Non-pigmented ciliary epithelial cell (primary cell): ENCODE measurements around the gene PHACTR3.
"Not testable (repeated sequence)": the region's sequence is repeated elsewhere in the genome, so short reads cannot be mapped to it uniquely, and the experiment has no call there.

Source experiments
- DNase-seq: peaks from one replicate; pipeline ENCODE4 v3.0.0-alpha.2; 2010; ENCODE audit warnings: low read depth

Gene PHACTR3

DNA sequence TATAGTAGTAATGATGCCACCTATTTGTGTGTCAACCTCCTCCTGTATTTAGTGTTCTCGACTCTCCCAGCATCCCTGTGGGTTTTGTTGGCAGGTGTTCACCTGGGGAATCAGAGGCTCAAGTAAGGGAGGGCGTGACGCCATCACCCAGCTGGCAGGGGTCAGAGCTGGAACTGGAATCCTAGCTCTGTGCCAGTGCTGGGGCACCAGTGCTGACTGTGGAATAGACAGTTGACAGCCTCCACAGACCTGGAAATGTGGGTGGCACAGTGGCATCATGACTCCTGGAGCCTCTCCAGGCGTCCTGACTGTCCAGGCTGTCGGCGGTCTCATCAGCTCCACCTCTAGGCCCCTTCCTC is 226.3 kb downstream of the PHACTR3 start:
- DNase-seq, result no peak

- no peak for DNase-seq
Observed at GRCh38 chr20:59831024-59831915, 226.9 kb downstream of the PHACTR3 start.

GRCh38 chr20:59831916-59832270 is 227.6 kb downstream of the PHACTR3 start:
- no peak for DNase-seq

DNA sequence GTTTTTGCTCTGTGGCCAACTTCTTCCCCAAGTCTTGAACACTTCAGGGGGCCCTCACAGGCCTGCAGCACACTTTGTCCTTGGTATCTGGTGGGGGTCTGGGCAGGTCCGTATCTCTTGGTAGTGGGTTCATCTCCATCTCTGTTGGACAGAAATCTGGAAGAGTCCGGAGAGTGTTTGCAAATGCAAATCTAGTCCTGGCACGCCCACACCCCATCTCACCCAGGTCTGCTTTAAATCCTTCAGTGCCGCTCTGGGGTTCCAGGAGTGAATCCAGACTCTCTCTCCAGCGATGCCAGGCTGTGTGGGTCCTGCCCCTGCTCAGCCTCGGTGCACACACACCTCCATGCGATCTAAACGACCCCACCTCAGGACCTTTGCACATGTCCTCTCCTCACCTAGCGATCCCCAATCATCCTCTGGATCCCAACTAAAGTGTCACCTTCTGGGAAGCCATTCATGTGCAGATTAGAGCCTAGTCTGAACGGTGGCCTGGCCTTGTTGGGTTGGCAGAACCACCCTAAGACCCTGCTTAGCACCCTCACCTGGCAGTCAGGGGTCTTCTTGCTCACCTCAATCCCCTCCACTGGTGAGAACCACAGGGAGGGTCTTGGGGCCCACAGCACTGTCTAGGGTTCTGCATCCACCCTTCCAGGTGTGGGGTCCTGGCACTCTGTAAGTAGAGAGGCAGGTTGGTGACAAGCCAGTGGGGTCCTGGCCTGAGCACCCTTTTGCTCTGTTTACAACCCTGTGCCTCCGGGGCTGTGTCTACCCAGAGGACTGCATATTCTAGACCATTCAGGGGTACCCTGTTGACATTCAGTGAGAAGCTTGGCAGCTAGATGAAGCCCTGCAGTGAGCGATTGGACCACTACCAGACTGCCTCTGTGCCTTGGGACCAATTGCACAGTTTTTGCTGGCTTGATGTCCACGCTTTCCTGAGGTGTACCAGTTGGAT is 228.3 kb downstream of the PHACTR3 start:
- no peak for DNase-seq

GRCh38 chr20:59835057-59835447 is 230.7 kb downstream of the PHACTR3 start:
- DNase-seq, result no peak

DNA sequence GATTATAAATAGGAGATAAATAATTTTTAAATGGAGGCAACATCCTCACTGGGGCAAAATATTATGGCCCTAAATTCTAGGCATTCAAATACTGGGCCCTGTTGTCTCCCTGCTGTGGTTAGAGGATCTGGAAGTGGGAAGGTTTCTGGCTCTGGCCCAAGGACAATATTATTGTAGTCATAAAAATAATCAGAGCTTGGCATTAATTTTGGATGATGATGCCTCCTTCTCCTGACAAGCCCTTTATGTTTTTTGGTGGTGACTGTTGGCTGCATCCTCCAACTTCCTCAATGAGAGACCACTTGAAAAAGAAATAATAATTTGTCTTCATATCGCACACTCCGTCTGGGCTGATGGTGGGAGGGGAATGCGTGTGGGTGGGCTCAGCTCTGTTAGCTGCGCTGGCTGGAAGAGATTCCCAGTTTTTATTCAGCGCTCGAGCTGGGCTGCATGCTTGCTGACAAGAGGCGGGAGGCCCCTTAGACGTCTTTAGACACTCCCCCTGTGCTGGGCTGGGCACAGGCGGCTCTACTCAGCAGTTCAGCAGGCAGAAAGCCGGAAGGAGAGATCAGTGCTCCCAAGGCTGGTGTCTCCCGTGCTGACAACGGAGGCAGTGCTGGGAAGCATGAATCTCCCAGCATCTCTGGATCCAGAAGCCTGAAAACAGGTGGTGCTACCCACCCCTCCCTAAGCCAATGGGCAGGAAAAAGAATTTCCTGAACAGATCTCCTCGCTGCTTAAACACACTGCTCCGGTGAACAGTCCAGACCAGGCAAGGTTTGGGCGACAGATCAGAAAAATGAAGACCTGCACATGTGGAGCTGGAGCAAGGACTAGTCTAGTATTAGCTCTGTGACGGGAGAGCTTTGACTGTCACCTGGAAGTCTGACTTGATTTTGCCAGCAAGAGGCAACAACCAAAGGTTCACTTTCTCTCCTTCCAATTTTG is 231.4 kb downstream of the PHACTR3 start:
- no peak for DNase-seq

GRCh38 chr20:59836767-59837166 is 232.4 kb downstream of the PHACTR3 start:
- DNase-seq, result no peak

GRCh38 chr20:59837623-59838394 is 233.5 kb downstream of the PHACTR3 start:
- no peak for DNase-seq

DNA sequence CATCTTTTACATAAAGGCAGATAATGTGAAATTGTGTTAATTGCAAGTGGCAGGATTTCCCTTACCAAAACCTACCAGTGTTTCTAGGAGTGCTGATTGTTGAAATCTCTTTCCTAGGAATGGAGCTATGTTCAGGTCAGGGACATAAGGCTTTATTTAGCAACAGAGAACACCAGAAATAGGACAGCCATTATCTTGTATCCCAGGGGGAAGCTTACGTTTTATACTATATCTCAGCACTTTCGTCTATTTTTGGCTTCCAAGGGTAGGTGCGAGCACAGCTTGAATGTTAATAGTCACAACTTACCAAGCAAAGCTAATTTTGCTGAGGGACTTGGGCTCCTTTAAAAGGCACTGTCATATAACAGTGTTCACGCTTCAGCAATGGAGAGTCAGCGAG is 235.1 kb downstream of the PHACTR3 start:
- DNase-seq, result no peak

- DNase-seq, result no peak
Observed at GRCh38 chr20:59845472-59845871, 241.1 kb downstream of the PHACTR3 start.

DNA sequence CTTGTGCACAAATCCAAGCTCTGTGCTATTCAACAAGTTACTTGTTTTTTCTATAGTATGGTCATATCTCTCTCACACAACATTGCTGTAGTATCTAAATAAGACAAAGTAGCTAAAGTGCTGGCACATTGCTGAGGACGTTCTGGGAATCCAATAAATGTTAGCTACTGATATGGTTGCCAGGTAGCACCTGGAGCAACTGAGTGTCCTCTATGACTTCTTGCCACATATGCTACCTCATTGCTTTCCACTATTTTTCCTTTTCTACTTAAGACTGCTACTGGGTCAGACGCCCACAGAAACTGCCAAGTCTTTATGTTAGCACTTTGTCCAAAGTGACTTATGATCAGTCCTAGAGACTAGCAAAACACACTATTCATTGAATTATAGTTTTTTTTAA is 243.8 kb downstream of the PHACTR3 start:
- DNase-seq, result no peak

DNA sequence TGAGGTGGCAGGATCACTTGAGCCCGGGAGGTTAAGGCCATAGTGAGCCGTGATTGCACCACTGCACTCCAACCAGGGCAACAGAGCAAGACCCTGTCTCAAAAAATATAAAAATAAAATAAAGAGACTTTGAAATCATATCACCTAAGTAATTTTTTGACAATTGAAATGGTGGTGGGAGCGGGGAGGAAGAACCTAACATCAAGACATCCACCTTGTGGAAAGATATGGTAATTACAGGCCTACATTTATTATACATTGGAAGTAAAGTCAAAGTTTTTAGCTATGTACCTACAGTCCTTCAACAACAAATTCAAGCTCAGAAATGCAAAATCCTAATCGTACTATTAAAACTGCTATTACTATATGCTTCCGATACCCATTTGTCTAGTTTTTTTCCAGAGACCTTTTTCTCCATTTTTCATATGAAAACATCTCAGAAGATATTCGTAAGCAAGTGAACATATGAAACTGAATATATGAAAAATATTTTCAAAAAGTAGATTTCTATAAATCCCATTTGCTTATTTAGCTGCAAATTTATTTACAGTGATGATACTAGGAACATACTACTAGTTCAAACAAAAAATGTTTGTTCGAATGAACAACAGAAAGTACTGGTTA is 245.8 kb downstream of the PHACTR3 start:
- no peak for DNase-seq

GRCh38 chr20:59856526-59856925 is 252.2 kb downstream of the PHACTR3 start:
- not testable (repeated sequence) for DNase-seq

- DNase-seq, result not testable (repeated sequence)
Observed at GRCh38 chr20:59856941-59857340, 252.6 kb downstream of the PHACTR3 start.

DNA sequence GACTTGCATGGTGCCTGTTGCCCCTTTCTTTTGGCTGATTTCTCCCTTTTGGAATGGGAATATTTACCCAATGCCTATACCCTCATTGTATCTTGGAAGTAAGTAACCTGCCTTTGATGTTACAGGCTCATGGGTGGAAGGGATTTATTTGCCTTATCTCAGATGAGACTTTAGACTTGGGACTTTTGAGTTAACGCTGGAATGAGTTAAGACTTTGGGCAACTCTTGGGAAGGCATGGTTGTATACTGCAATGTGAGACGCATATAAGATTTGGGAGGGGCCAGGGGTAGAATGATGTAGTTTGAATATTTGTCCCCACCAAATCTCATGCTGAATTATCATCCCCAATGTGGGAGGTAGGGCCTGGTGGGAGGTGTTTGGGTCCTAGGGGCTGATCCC is 253.6 kb downstream of the PHACTR3 start:
- DNase-seq, result no peak

- no peak for DNase-seq
Observed at GRCh38 chr20:59858425-59858824, 254.1 kb downstream of the PHACTR3 start.

DNA sequence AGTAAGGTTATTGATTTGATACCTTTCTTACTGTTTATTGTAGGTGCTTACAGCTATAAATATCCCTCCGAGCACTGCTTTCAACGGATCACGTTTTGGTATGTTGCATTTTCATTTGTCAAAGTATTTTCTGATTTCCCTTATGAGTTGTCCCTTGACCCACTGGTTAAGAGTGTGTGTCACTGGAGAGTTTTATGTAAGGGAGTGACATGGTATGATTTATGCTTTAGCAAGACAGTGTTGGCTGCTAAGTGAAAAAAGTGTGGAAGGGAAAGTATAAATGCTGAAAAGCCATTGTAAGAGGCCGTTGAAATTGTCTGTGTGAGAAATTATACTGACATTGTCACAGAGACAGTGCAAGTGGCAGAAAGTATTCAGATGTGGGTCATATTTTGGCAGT is 257.1 kb downstream of the PHACTR3 start:
- DNase-seq, result no peak

- DNase-seq, result no peak
Observed at GRCh38 chr20:59863058-59863457, 258.7 kb downstream of the PHACTR3 start.

GRCh38 chr20:59864726-59865125 is 260.4 kb downstream of the PHACTR3 start:
- no peak for DNase-seq

DNA sequence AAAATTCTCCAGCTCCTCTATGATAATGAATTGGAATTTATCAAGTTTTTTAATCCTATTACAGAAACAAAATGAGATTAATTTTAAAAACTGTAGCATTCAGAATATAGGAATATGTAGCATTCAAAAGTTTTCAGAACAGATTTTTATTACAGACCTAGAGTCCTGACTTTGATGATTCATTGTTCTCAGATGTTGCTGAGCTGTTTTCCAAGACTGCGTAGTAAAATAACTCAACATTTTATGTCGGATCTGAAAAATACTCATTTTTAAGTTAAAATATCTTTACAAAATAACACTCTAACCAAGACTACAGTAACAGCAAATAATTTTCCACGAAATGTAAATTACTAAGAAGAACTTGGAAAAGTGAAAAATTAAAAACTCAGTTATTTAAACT is 262.0 kb downstream of the PHACTR3 start:
- DNase-seq, result no peak

DNA sequence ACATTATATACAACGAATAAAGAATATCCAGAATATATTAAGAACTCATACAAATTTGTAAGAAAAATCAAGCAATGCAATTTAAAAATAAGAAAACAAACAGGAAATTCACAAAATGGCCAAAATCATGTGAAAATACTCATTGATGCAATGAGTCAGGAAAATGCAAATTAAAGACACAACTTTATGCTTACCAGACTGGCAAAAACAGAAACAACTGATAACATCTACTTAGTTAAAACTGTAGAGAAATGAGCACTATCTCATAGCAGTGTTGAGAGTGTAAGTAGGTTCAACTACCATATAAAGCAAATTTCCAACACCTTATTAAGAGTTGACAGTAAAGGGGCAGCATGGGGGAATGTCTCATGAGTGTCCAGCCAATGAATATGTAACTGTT is 266.8 kb downstream of the PHACTR3 start:
- DNase-seq, result no peak
